HG03097 (cell line): ENCODE results near the gene TRIM4.
"Not testable (repeated sequence)": the region's sequence is repeated elsewhere in the genome, so short reads cannot be mapped to it uniquely, and the experiment has no call there.

Source experiments
- ATAC-seq: cut with Tn5 transposase; IDR thresholded peaks from one replicate; pipeline ENCODE4 v1.9.1; 2021; ENCODE audit not compliant: unreplicated experiment, low FRiP score

The TRIM4 gene

GRCh38 chr7:99920149-99920548 is 819 bp upstream of the TRIM4 start:
- ATAC-seq = no peak

DNA sequence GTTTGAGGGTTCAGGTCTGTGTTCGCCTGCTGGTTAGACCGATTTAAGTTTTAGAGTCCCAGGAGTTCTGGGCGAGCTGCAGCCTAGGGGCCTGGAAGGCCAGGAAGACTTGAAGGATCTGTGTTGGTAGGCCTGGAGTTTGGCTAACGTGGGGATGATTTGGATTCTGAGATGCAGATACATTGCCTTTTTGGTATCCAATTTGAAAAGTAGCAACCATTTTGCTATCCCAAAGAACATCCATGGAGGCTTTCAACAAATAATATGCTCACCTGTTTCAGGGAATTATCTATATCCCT is 433 bp upstream of the TRIM4 start:
- ATAC-seq = no peak

DNA sequence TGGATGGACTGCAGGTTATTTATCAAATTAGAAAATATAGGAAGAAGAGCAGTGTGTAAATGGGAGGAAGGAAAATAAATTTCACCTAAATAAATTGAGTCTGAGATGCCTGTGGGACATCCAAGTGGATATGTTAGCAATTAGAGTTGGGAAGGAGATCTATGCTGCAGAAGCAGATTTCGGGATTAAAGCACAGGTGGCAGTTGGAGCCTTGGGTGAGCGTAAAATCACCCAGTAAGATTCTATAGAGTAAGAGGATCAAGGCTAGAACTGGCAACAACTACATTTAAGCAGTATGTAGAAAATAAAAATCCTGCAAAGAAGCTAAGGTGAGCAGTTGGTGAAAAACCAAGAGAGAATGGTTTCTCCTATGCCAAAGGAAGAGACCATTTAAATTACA is 8.4 kb downstream of the TRIM4 start:
- no peak for ATAC-seq

DNA sequence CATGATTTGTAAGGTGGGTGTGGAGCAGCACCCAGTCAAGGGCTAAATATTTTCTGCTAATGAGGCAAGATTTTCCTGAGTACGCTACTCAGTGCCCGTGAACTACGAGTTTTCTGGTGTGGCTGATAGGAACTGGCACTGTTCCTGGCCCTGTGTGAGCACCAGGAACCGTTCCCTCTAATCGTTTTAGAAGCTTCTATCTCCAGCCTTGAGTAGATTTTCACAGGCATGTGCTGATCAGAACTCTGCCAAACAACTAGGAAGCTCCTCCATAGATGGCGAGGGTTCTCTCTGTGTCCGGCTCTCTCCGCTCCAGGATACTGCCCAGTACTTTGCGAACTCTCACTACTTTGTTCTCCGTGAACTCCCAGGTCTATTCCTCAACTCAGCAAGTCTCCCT is 17.7 kb downstream of the TRIM4 start:
- ATAC-seq = no peak

DNA sequence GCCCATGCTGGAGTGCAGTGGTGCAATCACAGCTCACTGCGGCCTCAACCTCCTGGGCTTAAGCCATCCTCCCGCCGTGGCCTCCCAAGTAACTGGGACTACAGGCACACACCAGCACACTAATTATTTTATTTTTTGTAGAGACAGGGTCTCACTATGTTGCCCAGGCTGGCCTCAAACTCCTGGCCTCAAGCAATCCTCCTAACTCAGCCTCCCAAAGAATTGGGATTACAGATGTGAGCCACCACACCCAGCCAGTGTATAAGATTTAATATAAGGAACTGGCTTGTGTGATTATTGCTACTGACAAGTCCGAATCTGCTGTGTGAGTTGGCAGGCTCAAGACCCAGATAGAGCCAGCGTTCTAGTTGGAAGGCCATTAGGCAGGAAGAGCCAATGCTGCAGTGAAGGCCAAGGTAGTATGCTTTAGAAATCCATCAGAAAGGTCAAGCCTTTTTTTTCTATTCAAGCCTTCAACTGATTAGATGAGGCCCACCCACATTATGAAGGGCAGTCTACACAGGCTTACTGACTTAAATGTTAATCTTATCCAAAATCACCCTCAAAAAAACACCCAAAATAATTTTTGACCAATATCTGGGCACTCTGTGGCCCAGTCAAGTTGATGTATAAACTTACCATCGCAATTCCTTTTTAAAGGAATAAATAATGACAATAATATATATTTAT is 19.4 kb downstream of the TRIM4 start:
- no peak for ATAC-seq

- ATAC-seq = no peak
Observed at GRCh38 chr7:99898836-99899235, 20.5 kb downstream of the TRIM4 start.

DNA sequence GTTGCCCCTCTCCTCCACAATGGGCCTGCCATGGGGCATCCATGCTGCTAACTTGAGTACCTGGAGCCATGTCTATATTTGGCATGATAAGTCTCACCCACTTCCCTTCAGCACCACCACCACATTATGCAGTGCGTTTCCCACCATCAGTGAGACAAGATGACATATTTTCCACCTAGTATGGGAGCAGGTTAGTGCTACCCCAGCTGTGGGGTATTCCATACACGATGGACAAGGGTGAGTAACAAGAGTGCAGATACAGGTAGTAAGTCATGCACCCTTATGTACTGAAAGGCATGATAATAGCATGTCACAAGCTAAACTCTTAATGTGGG is 21.3 kb downstream of the TRIM4 start:
- no peak for ATAC-seq

DNA sequence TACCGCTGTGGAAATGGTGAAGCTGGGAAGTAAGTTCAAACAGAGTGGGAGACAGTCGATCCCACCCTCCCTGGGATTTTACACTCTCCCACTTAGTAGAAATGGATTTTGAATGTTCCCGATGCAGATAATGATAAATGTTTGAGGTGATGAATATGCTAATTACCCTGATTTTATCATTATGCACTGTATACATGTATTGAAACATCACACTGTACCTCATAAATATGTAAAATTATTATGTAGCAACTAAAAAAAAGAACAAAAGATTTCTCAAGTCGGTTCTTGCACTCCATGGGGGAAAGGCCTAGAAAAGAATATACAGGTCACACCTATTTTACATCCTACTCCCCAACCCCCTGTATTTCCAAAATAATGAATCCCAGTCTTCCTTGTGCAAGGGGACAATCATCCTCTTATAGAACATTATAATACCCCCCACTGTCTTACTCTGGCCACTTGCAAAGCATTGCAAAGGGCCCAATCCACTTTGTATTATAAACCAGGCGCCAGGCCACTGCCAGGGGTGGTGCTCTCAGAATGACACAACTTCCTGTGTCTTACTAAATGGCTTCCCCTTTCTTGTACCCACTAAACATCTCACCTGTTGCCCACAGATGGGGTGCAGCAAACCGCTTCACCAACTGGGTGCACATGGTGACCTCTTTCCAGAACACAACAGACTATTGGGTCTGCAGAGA is 21.9 kb downstream of the TRIM4 start:
- ATAC-seq = no peak

- no peak for ATAC-seq
Observed at GRCh38 chr7:99894738-99895137, 24.6 kb downstream of the TRIM4 start.

- ATAC-seq = no peak
Observed at GRCh38 chr7:99893280-99893679, 26.1 kb downstream of the TRIM4 start.

DNA sequence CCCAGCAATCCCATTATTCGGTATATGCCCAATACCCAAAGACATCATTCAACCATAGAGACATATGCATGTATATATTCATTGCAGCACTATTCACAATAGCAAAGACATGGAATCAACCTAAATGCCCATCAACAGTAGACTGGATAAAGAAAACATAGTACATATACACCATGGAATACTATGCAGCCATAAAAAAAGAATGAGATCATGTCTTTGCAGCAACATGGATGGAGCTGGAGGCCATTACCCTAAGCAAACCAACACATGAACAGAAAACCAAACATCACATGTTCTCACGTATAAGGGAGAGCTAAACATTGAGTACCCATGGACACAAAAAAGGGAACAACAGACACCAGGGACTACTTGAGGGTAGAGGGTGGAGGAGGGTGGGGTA is 29.0 kb downstream of the TRIM4 start:
- ATAC-seq = not testable (repeated sequence)

DNA sequence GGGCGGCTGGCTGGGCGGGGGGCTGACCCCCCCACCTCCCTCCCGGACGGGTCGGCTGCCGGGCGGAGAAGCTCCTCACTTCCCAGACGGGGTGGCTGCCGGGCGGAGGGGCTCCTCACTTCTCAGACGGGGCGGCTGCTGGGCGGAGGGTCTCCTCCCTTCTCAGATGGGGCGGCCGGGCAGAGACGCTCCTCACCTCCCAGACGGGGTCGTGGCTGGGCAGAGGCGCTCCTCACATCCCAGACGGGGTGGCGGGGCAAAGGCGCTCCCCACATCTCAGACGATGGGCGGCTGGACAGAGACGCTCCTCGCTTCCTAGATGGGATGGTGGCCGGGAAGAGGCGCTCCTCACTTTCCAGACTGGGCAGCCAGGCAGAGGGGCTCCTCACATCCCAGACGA is 31.0 kb downstream of the TRIM4 start:
- not testable (repeated sequence) for ATAC-seq

GRCh38 chr7:99881370-99881769 is 38.0 kb downstream of the TRIM4 start:
- no peak for ATAC-seq

- no peak for ATAC-seq
Observed at GRCh38 chr7:99876933-99877332, 42.4 kb downstream of the TRIM4 start, which contains the start of gene OR2AE1. Gene OR2AE1 (minus strand): TSS chr7:99877033. CDS start chr7:99877033, 0 bp downstream.

DNA sequence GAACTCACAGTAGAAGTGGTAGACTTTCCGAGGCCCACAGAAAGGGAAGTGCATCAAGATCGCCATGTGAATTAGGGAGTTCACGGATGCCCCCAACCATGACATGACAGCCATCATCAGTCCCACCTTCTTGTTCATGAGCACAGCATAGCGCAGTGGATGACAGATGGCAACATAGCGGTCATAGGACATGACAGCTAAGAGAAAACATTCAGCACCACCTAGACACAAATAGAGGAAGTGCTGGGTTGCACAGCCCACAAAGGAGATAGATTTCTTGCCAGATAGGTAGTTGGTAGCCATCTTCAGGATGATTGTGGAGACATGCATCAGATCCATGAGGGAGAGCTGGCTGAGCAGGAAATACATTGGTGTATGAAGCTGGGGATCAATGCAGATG is 42.8 kb downstream of the TRIM4 start:
- ATAC-seq = no peak

DNA sequence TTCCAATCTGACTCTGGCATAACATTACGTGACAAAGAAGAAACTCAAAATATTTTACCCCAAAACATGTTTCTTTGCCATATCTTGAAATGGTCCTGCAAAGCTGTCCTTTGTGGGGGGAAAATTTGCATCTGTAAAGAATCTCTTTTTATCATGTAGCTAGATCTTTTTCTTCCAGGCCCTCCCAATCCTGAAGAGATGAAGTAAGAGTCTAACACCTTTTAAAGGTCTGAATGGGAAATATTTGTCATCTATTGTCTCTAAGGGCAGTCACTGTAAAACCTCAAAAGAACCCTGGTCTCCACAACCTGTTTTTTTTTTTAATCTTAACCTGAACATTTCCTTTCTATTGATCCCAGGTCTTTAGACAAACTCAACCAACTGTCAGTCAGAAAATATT is 51.1 kb downstream of the TRIM4 start:
- ATAC-seq = no peak

- ATAC-seq = not testable (repeated sequence)
Observed at GRCh38 chr7:99867477-99867876, 51.9 kb downstream of the TRIM4 start.

DNA sequence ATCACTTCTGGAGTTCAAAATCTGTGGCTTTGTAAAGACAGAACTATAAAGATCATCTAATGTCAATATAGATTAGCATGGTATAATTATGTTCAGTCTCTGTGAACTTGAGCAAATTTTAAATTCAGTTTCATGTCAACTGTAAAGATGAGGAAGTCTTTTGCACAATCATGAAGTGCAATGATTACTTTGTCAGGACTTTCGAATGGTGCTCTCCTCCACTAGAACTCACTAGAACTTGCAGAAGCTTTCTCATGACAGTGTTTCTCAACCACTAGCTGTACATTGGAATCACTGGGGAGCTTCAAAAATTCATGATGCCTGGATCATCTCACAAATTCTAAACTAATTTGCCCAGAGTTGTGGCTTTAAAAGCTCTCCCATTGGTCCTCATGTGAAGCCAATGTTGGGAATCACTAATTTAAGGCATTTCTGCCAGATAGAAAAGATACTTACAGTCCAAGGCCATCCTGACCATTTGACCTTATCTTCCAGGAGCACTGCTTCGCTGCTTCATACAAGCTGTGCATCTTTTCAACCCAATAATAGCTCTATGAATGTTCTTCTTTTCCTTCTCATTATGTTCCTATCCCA is 55.4 kb downstream of the TRIM4 start:
- ATAC-seq = no peak

- no peak for ATAC-seq
Observed at GRCh38 chr7:99860281-99861127, 58.8 kb downstream of the TRIM4 start.

GRCh38 chr7:99855236-99855635 is 64.1 kb downstream of the TRIM4 start:
- ATAC-seq = no peak
